Effector CD4-positive, alpha-beta T cell (primary cell): ENCODE data around the gene PLET1. TPM values are rescaled to one million over a fixed set of nuclear protein-coding genes. Genes with fewer than 3 reads are reported as not detected.

Experiments used
- DNase-seq: peaks from one replicate; pipeline ENCODE4 v3.0.0-alpha.2; 2020
- total RNA-seq: gene quantifications from one replicate; lab custom pipeline; 2026; lab: John Stamatoyannopoulos, UW

PLET1 gene, protein sequence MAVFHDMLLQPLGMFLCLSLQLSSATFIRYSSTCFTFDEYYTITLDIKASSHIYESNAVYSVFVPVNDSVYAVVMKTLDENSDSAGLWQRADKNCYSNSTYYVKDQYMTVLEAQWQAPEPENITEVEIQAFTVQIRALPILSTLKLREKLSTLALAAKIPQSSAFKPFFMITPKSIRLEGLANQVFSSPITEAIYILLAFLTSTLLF
- not detected for total RNA-seq

DNA sequence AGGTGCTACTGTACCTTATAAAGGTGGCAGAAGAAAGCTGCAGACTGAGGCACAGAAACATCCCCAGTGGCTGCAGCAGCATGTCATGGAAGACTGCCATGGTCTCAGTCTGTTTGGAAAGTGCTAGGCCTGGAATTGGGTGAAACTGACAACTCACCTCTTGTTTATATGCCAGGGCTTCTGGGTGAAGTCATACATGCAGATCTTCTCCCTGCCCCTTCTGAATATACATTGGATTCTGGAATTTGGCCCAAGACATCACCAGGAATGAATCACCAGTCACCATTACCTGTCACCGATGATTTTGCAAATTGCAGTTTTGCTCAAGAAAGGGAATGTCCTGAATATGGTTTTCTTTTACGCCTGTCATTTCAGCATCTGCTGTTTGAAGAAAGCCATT lies at the start of gene PLET1:
TSS of gene PLET1 (minus strand) at position 371 of the 400 bp plus-strand sequence. CDS start at position 100, 271 bp downstream.
- no peak for DNase-seq

DNA sequence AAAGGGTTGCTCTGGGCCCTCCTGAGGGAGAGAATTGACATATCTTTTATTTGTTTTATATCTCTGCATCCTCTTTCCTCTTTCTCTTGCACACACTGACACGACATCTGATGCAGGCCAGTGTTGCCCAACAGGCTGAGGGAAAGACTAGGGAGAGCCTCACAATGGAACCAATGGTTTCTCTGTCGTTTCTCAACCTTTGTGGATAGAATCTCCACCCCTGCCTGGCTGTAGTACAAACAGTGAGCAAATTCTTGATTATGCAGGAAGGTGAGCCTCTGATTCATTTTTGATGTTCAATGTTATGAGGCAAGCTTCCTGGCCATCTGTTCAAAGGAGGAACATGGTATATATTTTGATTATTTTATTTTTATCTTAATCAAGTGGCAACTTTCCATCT lies 49.8 kb upstream of the PLET1 start:
- DNase-seq = no peak

DNA sequence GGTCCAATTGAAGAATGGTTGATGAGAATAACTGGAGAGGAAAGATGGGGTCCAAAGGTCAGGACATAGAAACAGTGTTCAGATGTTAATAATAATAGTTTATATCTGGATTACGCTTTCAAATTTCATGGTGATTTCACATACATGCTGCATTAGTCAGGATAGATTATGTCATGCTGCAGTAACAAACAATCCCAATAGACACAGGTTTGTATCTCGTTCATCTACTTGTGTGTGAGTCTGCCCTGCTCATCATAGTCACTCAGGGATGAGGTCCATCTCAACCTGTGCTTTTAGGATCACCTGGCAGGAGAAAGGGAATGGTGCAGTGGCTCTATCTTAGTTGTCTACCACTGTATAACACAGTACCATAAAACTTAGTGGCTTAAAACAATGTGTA lies 48.0 kb upstream of the PLET1 start:
- DNase-seq = no peak

DNA sequence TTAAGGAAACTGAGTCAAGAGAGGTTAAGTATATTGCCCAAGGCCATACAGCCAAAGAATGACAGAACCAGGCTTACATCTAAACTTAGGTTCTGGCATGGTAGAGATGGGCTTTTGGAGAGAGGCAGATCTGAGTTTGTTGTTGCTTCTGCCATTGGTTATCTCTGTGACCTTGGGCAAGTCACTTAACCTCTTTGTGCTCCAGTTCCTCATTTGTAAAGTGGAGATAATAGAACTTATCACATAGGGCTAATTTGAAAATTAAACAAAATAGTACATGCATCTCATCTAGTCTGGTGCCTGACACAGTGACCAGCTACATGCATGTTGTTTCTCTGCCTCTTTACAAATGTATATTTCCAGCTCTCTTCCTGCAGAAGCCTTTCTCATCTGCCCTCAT lies 47.0 kb upstream of the PLET1 start:
- DNase-seq = no peak

DNA sequence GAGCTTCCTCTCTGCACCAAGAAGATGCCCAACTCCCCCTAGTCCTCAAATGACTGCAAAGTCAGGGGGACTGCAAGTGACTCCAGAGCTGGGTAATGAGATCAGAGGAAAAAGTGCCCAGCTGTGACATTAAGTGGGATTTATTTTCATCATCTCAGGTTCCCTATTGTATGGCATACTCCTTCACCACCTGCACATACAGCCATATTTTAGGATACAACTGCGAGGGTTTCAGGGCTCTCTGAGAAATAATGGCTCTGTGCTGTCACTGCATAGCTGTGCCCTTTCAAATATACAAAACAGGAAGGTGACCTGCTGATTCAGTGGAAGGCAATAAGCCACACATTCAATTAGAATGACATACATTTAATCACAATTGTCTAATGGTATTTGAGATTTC lies 45.6 kb upstream of the PLET1 start:
- no peak for DNase-seq

DNA sequence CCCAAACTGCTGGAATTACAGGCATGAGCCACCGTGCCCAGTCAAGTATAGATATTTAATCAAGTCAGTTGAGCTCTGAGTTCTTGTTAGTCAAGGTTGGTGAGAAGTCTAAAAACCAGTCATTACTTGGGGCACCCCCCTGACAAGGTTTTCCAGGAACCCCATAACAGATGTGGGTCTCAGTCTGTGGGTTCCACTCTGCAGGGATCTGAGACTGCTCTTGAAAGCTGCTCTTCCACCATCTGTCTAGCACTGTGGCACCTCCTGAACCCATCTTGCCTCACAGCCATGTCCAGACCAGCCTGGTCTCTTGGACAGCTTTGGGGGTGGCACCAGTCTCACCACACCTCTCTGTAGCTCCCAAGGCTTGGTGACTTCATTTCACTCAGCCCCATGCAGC lies 44.3 kb upstream of the PLET1 start:
- no peak for DNase-seq

DNA sequence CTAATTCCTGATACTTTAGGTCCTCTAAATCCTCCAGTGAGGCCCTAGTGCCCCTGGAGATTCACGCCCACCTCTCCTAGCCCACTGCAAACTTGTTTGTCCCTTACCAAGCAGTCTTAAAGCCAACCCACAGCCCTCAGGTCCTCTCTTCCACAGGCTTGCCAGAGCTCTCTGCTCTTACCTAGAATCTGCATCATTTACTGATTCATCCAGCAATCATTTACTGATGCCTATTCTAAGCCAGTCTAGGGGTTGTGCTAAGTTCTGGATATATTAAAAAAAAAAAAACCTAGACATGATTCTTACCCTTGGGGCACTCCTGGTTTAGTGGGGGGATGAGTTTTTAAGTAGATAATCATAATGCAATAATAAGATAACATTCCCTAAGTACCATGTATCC lies 43.0 kb upstream of the PLET1 start:
- DNase-seq = no peak

DNA sequence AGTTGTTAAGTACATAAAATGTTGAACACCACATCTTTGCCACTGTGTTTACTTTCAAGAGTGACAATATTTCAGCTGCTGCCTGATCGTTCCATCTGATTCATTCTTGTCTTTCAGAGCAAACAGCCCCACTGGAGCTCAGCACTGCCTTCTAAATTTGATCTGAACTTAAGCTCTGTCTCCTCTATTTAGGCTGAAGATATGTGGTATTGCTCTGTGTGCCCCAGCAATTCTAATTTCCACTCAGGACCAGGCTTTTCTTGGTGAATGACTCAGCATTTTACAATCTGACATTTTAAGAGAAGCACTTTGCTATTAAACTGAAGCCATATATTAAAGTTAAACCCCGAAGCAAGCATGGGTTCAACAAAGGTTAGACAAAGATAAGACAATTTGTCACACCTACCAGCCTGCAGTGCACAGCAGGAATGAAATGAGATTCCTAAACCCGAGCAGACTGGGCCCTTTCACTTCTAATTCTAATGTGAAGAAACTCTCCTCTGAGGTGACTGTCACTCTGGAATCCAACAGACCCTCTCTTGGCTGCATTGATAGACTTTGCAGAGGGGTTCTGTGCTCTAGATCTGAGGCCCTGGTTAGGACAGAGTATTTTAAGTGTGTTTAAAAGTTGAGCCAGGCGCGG lies 41.7 kb upstream of the PLET1 start:
- DNase-seq = no peak

DNA sequence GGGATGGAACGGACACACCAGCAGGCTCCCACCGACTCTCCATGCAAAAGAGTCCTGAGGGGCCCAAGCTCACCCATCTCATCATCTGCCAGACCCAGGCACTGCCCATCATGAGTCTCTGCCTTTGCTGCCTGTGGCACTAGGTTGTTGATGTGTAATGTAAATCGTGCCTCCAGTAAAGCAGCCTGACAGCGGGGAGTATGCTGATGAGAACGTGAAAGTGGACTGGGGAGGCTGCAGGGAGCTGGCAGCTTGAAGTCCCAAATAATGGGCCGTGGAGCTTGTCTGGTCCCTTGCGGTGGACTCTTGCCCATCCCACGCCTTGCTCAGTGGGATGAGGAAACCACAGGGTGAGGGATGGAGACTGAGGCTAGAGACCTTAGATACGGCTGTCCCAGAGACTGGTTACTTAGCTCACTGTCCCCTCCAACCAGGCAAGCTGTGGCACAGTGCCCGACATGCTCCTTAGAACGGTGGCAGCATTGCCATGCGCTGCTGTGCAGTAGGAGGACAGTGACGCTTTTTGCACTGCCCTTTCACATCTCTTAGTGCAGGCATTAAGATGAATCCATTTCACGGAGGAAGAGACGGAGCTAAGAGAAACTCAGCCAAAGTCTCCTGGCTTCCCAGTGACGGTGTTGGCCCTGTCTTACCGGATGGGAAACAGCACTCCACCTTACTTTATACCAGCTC lies 39.6 kb upstream of the PLET1 start:
- no peak for DNase-seq

DNA sequence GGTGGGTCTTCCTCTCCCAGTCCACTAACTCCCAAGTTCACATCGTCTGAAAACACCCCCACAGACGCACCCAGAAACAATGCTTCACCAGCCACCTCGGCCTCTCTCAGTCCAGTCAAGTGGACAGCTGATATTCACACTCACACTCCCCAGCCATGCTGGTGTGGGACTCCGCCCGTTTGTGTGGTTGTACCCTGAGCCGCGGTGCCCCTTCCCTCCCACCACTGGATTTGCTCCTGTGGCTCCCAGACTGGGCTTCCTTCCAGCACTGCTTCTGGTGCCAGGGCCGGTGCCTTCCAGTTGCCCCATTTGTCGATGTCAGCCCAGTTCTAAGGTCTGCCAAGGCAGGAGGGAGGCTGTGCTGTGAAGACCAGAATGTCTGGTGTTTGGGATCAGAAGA lies 37.9 kb upstream of the PLET1 start:
- no peak for DNase-seq

DNA sequence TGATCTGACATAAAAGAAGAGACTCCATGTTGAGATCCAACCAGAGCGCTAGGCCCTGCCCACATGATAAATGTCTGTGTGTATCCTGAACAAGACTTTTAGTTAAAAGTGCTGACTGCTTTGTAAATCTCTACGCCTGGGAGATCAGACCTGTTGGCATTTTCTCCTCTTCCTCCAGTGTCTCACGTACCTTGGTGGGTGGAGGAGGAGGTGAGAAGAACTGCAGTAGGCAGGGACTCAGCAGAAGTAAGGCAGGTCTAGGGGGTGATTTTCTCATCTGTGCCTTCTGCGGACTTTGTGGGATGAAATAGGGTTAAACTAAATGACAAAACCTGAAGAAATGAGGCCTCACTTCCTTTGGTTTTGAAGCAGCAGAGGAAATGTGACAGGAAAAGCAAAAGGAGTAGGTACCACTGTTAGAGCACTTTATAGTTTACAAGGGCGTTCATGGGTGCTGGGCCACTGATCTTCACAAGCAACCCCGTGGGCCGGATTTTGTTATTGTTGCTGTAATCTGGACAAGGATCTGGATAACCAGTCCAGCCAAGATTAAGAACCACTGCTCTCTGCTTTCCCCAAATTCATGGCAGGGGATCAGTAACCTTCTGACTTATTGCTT lies 36.7 kb upstream of the PLET1 start:
- no peak for DNase-seq

DNA sequence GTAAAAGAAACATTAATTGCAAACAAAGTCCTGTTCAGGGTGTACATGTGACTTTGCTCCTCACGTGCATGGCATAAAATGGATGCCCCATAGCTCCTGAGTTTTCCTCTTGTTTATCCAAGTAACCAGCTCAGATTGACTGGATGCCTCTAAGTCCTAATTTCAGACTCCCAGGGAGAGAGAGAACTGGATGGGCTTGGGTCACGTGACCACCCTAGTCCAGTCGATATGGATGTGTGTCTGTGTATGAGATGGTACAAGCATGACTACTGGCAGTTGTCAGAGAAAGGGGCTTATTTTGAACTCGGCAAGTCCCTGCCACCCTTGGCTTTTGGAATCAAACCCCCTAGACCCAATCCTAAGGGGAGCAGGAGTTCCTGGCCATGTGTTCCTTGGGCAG lies 35.4 kb upstream of the PLET1 start:
- no peak for DNase-seq

DNA sequence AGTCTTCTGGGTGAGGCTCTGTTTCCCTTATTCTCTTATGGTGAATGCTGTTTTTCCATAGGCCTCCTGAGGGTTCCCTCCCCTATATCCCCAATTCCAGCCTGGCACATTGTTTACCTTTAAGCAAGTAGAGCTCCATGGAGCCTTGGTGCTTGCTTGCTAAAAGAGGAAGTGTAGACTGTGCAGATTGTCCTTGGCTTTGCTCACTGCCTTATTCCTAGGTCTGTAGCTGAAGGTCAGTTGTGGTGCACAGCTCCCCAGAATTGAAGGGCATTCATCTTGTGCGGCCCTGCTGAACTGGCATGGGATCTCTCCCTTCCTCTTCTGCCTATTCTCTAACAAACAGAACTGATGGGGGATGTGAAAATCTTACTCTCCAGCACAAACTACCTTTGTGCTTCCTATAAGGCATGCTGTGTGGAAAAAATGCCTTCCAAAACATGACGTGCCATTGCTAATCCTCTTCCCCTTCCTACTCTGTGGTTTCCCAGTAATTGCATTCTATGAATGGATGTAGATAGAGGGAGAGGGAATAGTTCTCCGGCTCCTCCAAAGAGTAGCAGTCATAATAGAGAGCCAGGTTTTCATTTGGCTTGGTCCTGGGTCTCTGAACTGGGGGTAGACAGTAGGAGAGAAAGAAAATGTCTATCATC lies 34.2 kb upstream of the PLET1 start:
- DNase-seq = no peak

DNA sequence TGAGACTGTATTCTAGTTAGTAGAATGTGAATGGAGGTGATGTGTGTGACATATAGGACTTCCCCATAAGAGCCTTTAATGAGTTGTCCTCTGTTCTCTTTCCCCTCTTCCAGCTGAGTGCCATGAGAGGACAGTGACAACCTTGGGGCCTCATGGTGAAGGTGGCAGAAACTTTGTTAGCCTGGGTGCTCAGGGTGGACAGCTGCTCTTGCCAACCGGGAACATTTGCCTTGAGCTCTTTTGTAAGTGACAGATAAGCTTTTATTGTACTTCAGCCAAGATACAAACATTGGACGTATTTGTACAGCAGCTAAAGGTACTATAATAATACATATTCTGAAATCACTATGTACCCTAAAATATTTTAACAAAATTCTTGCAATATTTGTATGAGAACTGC lies 33.0 kb upstream of the PLET1 start:
- DNase-seq = no peak

DNA sequence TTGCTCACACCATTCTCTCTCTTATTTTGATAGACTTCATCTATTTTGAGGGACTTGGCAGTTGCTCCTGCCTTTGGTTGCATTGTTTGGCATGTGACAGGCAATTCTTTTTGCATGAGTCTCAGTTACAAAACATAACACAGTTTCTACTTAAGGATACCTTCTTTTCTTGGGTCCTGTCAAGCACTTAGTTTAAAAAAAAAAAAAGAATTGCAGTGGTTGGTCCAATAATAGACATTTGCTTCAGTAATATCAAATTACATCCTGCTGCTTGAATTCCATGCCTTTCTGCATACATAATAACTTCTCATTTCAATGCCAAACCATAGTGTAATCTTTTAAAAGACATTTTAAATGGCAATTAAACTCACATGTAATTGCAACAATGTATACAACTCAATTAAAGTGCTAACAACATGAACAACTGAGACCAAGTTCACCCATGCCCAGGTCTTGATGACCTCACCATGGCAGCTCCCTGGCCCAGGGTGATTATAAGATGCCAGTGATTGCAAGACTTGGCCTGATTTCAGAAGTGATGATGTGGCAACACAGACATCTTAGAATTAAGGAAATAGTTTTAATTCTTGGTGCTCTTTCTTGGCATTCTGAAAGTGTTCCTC lies 32.2 kb upstream of the PLET1 start:
- no peak for DNase-seq

DNA sequence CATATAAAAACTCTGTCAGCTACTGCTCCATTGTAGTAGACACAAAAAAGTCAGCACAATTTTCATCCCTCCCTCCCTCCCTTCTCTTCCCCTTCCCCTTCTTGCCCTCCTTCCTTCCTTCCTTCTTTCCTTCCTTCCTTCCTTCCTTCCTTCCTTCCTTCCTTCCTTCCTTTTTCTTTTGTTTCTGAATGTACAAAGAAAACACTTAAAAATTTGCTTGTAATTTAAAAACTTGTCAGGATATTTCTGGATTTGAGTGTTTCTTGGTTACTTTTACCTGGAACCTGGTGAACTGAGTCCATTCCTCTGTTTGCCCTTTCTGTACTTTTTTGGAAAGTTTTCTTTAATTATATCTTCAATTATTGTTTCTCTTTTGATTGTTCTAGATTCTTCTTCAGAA lies 31.5 kb upstream of the PLET1 start:
- DNase-seq = no peak

DNA sequence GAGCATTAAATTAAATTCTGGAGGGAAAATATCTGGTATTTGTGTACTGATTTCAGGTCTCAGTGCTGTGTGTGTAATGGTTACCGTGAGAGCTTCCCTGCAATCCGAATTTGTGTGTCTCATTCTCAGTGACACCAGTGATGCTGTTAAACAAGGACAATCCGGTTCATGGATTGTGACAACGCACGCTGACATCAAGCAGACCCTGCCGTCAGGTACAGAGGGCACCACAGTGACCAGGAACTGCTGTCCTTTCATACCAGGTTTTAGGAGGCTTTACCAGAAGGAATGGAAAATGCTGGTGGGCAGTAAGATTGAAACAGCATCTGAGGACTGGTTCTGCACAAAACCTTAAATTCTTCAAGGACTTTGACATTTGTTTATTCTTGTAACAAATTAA lies 30.5 kb upstream of the PLET1 start:
- no peak for DNase-seq

DNA sequence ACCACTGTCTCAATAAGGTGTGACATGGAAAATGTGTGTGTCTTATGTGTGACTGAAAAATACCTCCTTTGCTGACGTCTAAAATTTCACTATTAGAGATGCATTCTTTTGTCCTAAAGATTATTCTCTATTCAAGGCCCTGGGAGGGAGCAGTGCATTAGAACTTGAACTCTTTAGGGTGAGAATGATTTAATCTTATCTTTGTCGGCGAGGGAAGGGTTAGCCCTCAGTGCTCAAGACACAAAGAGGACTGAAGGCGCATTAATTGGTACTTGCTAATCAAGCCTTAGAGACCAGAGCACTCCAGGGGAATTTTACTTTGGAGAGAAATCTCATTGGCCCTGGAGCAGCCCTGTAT lies 29.8 kb upstream of the PLET1 start:
- no peak for DNase-seq

DNA sequence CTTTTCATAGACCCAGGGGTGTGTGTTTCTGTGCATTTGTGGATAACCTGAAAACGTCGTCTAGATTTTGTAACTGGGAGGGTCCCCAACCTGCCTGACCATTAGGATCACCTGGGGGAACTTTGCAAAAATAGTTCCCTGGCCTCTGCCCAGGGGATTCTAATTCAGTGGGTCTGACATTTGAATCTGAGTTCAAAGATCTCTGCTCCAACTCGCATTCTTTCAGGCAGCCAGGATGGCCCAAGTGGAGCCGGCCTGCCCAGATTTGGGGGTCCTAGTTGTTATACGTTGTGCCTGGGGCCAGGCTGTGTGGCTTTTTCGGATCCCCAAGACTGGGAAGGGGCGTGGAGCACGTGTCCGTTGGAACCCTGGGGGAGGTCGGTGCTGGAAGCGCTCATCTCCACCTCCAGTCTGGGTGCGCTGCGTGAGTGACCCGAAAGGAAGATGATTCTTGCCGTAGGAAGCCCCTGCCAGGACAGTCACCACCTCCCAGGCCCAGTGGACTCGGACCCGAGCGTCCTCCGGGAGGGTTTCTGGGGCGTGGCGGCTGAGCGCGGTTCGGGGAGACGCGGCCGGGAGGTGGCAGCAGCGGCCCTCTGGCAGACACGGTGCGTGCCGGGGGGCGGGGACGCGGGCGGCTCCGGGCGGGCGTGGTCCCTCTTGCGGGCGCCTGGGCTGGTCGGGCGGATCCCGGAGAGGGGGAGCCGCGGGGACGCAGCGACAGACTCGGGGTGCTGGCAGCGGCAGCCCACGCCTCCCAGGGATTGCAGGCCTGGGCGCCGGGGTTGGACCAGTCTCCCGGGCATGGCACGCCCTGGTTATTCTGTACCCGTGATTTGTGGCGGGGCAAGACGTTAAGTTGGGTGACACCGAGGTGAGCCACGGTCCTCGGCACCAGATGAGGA lies 29.2 kb upstream of the PLET1 start:
- DNase-seq = peak; percentile 75

DNA sequence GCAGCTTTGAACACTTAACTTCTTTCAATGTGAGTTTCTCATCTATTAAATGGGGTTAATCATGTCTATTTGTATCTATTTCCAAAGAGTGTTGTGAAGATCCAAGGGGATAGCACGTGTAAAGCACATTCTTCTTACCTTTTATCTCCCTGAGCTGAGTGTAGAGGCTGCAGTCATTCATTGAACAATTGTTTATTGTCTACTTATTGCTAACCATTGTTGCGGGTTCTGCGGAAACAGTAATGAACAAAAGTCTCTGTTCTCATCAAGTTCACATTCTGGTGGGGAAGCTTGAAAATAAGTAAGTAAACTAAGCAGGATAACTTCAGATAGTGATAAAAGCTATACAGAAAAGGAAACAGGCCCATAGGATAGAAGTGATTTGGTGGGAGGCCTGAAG lies 27.4 kb upstream of the PLET1 start:
- no peak for DNase-seq

DNA sequence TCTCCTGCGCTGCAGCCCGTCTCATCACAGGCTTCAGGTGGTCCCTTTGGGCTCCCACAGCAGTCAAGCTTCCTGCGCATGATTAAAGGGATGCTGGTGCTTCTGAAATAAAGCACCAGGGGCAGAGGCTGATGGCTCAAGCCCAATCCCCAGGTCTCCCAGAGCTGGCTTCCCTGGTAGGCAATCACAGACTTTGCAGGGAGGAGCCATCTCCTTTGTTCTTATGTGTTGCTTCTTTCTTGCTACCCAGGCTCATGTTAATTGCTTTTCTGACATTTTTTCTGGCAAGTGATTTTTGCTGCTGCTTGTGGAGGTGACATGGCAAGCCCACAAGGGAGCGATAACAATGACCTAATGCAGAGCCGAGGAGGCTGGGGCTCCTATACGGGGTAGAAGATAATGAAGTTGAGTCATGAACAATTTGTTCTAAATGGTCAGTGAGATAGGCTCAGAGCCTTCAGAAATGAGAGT lies 25.2 kb upstream of the PLET1 start:
- DNase-seq = no peak

DNA sequence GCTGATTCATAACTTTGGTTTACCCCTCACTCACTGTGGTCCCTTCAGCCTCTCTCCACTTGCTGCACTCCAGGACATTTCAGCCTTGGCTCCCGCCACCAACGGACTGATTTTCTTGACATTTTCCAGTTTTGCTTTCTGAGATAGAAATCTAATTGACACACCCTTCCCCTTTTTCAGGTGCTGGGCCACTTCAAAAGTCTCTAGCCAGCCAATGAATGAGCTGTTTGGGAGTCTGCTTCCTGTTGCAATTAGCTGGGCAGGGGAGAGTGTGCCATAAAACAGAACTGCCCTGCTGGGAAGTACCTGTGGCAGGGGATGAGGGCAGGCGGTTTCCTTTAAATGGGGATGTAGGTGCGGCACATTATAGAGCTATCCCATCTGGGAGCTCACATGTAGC lies 21.1 kb upstream of the PLET1 start:
- DNase-seq = no peak
